ENCODE data around the gene TBC1D16.
A peak's percentile ranks its signal among the peaks of the same experiment; 100 is the strongest.
"Not testable (repeated sequence)": the region's sequence is repeated elsewhere in the genome, so short reads cannot be mapped to it uniquely, and the experiment has no call there.

Gene TBC1D16

GRCh38 chr17:79905832-79906231 lies 129.8 kb downstream of the TBC1D16 start:
- peak; percentile 30 for DNase-seq (ENCODE audit: insufficient read length, low spot score)
- FAIRE-seq = no peak

GRCh38 chr17:79904865-79905264 lies 130.8 kb downstream of the TBC1D16 start:
- DNase-seq (ENCODE audit: insufficient read length, low spot score) = no peak
- no peak for FAIRE-seq

GRCh38 chr17:79902146-79902791 lies 133.4 kb downstream of the TBC1D16 start:
- FAIRE-seq (no peak), DNase-seq (ENCODE audit: insufficient read length, low spot score) (no peak)

GRCh38 chr17:79901131-79901530 lies 134.5 kb downstream of the TBC1D16 start:
- FAIRE-seq = no peak
- no peak for DNase-seq (ENCODE audit: insufficient read length, low spot score)

GRCh38 chr17:79899584-79899983 lies 136.1 kb downstream of the TBC1D16 start:
- FAIRE-seq (no peak), DNase-seq (ENCODE audit: insufficient read length, low spot score) (no peak)

GRCh38 chr17:79897243-79898063 lies 138.2 kb downstream of the TBC1D16 start:
- FAIRE-seq = no peak
- no peak for DNase-seq (ENCODE audit: insufficient read length, low spot score)

GRCh38 chr17:79893457-79893856 lies 142.2 kb downstream of the TBC1D16 start:
- peak; percentile 57 for FAIRE-seq
- not testable (repeated sequence) for DNase-seq (ENCODE audit: insufficient read length, low spot score)

GRCh38 chr17:79892457-79893241 lies 143.0 kb downstream of the TBC1D16 start:
- no peak for FAIRE-seq
- no peak for DNase-seq (ENCODE audit: insufficient read length, low spot score)

- FAIRE-seq = no peak
- DNase-seq (ENCODE audit: insufficient read length, low spot score) = no peak
Measured at GRCh38 chr17:79891113-79891730, 144.4 kb downstream of the TBC1D16 start.

GRCh38 chr17:79890706-79891105 lies 145.0 kb downstream of the TBC1D16 start:
- DNase-seq (ENCODE audit: insufficient read length, low spot score) (no peak), FAIRE-seq (no peak)

GRCh38 chr17:79888811-79889634 lies 146.6 kb downstream of the TBC1D16 start:
- no peak for DNase-seq (ENCODE audit: insufficient read length, low spot score)
- no peak for FAIRE-seq

GRCh38 chr17:79888009-79888540 lies 147.6 kb downstream of the TBC1D16 start:
- DNase-seq (ENCODE audit: insufficient read length, low spot score) (no peak), FAIRE-seq (no peak)

- FAIRE-seq = no peak
- DNase-seq (ENCODE audit: insufficient read length, low spot score) = no peak
Measured at GRCh38 chr17:79887451-79887991, 148.2 kb downstream of the TBC1D16 start.

- no peak for DNase-seq (ENCODE audit: insufficient read length, low spot score)
- no peak for FAIRE-seq
Measured at GRCh38 chr17:79883202-79883601, 152.5 kb downstream of the TBC1D16 start.

Measured in HTR-8/SVneo (cell line).